Right cardiac atrium (tissue), 5 donors: ENCODE data around the gene CDKN2D. TPM values are rescaled to one million over a fixed set of nuclear protein-coding genes. Genes with fewer than 3 reads are reported as not detected.
A peak's percentile ranks its signal among the peaks of the same experiment; 100 is the strongest.

ENCODE experiments used
- ATAC-seq, 2 donors: fragments of 200-7000 bp; cut with Tn5 transposase; one replicate each; pipeline versions ENCODE4 v1.8.0 to v1.9.1; 2020; ENCODE audit warnings: moderate library complexity in 2 of 2, mild to moderate bottlenecking in 1 of 2
- DNase-seq, 3 donors: peaks; one replicate each; pipeline ENCODE4 v3.0.0-alpha.2; 2020
- H3K27ac ChIP-seq: one replicate; pipeline ENCODE4 v1.5.1; 2013; ENCODE audit warnings: mild to moderate bottlenecking, low read length, control low read depth, moderate library complexity
- H3K27me3 ChIP-seq: one replicate; pipeline ENCODE4 v1.6.1; 2013; ENCODE audit not compliant: control insufficient read depth, insufficient read depth
- H3K4me1 ChIP-seq: one replicate; pipeline ENCODE4 v1.6.1; 2013; ENCODE audit warnings: low read length; ENCODE audit not compliant: control insufficient read depth, insufficient read depth
- H3K4me3 ChIP-seq: one replicate; pipeline ENCODE4 v1.5.1; 2013; ENCODE audit warnings: low read length, control low read depth
- H3K9me3 ChIP-seq: one replicate; pipeline ENCODE4 v1.6.1; 2013; ENCODE audit warnings: low read length; ENCODE audit not compliant: control insufficient read depth
- WGBS: extraction: QIAGEN DNeasy Blood & Tissue Kit; methylation state at CpG from one replicate; pipeline ENCODE4 v1.1.7; 2013; 5-methylcytosine and 5-hydroxymethylcytosine counted together
- intact Hi-C, 4 donors: fragments of 100-400 bp; cut with DNase I; formaldehyde crosslinking; loops; one replicate each; pipeline versions ENCODE4 v1.11.0 to v1.14.0; 2022 to 2023
- polyA plus RNA-seq: library from polyadenylated mRNA; stranded (reverse); fragments of 200-250 nt; gene quantifications from one replicate; pipeline ENCODE4 v1.2.3, GENCODE V29; 2013
- total RNA-seq, 4 donors: library from RNA; stranded (reverse); fragmentation: NEBNext Ultra II Directional; extraction: Animal tissue kit (Norgen Biotek cat#: 25700); gene quantifications; one replicate each; pipeline ENCODE4 v1.2.1, GENCODE V29; 2021
- donor health status: healthy with polysubstance abuse.
- donor health status: DM: no; HTN: yes; CAD: no.
- donor health status: DM: no; HTN: no; CAD: no.
- donor health status: DM: no; HTN: yes; CAD: no; lungs with severe emphysema.
- donor health status: DM: yes; HTN: yes; CAD: no.

CDKN2D gene
- total and polyA plus RNA-seq, 5 donors = 6.1 to 9.4 (median 7.4) TPM

DNA sequence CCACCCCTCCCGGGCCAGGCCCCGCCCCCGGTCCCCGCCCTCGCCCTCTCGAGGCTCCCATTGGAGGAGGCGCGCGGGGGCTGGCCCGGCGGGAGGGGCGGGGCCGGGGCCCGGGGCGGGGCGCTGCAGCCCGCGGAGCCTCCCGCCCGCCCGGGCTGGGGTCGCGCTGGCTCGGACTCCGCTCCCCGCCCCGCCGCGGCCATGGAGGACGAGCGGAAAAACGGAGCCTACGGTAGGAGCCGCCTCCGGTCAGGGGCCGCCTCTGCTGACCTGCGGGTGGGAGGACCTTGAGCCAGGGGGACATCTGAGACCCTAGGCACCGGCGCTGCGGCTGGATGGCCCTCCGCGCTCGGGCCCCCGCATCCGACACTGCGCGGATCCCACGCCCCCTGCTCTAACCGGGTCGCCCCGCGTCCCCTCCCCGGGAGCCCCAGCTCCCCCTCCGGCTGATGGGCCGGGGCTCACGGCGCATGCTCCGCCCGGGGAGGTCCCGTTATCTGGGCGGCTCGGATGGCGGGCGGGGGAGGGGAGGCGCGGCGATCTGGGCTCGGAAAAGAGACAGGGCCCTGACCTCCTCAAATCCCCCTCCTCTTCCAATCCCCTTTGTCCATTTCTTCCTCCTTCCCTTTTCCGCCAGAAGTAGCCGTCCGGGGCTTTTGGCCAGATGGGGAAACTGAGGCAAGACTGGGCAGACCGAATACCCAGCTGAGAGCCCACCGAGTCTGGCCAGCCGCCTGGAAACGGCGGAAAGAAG lies 33.7 kb upstream of the CDKN2D start:
- H3K27me3 ChIP-seq = no peaks in the 10 kb centered on the region
- peak; percentile 95 to 98 for ATAC-seq
- DNase-seq = peak; percentile 88 to 96 (median 96)
- no peaks in the 10 kb centered on the region for H3K9me3 ChIP-seq
- peak overlapping the region; percentile 99 for H3K27ac ChIP-seq
- peak overlapping the region; percentile 98 for H3K4me3 ChIP-seq
- intact Hi-C loops = no loop called here
- under 1% methylated on average over 76 of the region's 76 CpGs for WGBS
- H3K4me1 ChIP-seq = peaks cover 4% of the 10 kb centered on the region

DNA sequence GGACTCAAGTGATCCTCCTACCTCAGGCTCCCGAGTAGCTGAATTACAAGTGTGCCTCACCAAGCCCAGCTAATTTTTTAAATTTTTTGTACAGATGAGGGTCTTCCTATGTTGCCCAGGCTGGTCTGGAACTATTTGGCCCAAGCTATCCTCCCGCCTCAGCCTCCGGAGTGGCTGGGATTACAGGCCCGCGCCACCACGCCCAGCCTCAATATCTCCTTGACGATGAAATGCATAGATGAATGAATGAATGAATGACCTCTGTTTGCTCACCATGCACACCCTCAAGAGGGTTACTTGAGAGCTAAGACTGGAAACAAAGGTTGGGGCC lies 33.2 kb upstream of the CDKN2D start:
- WGBS = 24% methylated on average over 7 of the region's 7 CpGs
- Histone ChIP-seq H3K9me3 (no peaks in the 10 kb centered on the region), H3K4me3 (no peak overlapping the region), H3K27ac (peak overlapping the region; percentile 30), H3K27me3 (no peaks in the 10 kb centered on the region), H3K4me1 (peaks cover 4% of the 10 kb centered on the region)
- ATAC-seq (no peak), DNase-seq (no peak)
- intact Hi-C loops = no loop called here

DNA sequence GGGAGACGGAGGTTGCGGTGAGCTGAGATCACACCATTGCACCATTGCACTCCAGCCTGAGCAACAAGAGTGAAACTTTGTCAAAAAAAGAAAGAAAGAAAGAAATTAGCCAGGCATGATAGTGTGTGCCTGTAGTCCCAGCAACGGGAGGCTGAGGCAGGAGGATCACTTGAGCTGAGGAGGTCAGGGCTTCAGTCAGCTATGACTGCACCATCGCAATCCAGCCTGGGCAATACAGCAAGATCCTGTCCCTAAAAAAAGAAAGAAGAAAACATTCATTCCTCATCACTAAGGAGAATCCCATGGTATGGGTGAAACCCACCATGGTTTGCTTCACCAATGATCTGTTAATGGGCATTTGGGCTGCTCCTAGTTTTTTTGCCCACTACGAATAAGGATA lies 31.4 kb upstream of the CDKN2D start:
- 94% methylated on average over 5 of the region's 5 CpGs for WGBS
- Histone ChIP-seq H3K4me1 (peaks cover 4% of the 10 kb centered on the region), H3K9me3 (no peaks in the 10 kb centered on the region), H3K27me3 (no peaks in the 10 kb centered on the region), H3K27ac (no peak overlapping the region), H3K4me3 (no peak overlapping the region)
- ATAC-seq (no peak), DNase-seq (peak in 1 of 3 donors; percentile 1)
- intact Hi-C loops = no loop called here

DNA sequence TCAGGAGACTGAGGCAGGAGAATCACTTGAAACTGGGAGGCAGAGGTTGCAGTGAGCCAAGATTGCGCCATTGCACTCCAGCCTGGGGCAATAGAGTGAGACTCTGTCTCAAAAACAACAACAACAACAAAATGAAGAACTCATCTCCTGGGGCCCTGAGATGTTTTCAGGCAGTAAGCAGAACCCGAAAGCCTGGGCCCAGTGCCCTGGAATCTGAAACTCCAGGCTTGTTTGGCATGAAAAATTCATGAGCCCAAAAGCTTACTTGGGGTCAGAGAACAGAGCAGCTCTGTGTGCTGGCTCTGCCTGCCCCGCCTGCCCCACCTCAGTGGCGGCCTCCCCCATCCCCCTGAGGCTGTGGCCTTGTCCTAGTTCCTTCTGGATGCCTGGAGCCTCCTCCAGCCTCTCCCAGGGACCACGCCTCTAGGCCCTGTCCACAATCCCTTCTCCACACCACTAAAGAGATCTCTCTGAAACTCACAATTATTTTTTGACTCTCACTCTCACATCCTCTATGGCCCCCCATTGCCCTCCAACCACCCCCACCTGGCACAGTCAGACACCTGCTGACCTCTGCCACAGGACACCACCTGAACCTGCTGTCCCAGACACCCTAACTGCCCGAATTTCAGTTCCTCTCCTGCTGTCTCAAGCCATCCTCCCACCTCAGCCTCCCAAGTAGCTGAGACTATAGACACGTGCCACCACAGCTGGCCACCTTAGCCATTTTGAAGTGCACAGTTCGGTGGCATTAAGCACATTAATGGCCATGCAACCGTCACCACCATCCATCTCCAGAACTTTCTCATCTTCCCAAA lies 25.2 kb upstream of the CDKN2D start:
- 66% methylated on average over 9 of the region's 9 CpGs for WGBS
- Histone ChIP-seq H3K27ac (peak overlapping the region; percentile 4), H3K4me1 (no peaks in the 10 kb centered on the region), H3K9me3 (no peaks in the 10 kb centered on the region), H3K27me3 (no peaks in the 10 kb centered on the region), H3K4me3 (no peak overlapping the region)
- intact Hi-C loops = no loop called here
- ATAC-seq = peak; percentile 74 to 90
- peak; percentile 53 to 85 (median 78) for DNase-seq

DNA sequence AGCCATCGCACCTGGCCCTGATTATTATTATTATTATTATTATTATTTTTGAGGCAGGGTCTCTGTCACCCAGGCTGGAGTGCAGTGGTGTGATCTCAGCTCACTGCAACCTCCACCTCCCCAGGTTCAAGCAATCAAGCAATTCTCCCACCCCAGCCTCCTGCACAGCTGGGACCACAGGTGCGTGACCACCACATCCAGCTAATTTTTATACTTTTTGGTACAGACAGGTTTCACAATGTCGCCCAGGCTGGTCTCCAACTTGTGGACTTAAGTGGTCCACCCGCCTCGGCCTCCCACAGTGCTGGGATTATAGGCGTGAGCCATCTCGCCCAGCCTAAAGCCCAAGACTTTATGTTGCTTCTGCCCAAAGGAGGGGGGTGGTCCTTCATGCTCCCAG lies 24.4 kb upstream of the CDKN2D start:
- intact Hi-C loops = no loop called here
- 92% methylated on average over 7 of the region's 7 CpGs for WGBS
- Histone ChIP-seq H3K9me3 (no peaks in the 10 kb centered on the region), H3K4me3 (no peak overlapping the region), H3K4me1 (no peaks in the 10 kb centered on the region), H3K27ac (no peak overlapping the region), H3K27me3 (no peaks in the 10 kb centered on the region)
- ATAC-seq (no peak), DNase-seq (peak in 1 of 3 donors; percentile 47)

DNA sequence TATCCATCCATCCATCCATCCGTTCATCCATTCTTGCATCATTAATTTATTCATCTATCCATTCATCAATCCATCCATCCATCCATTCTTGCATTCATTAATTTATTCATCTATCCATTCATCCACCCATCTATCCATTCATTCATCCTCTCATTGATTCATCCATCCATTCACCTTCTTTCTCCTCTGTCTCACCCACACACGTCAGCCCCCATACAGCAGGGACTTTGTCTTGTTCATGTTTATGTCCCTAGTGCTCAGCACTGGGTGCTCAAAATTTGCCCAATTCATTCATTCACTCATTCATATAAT lies 19.0 kb upstream of the CDKN2D start:
- DNase-seq (no peak), ATAC-seq (no peak)
- Histone ChIP-seq H3K27me3 (no peaks in the 10 kb centered on the region), H3K27ac (no peak overlapping the region), H3K9me3 (no peaks in the 10 kb centered on the region), H3K4me3 (no peak overlapping the region), H3K4me1 (no peaks in the 10 kb centered on the region)
- intact Hi-C loops = no loop called here
- WGBS = 86% methylated on average over 2 of the region's 2 CpGs

DNA sequence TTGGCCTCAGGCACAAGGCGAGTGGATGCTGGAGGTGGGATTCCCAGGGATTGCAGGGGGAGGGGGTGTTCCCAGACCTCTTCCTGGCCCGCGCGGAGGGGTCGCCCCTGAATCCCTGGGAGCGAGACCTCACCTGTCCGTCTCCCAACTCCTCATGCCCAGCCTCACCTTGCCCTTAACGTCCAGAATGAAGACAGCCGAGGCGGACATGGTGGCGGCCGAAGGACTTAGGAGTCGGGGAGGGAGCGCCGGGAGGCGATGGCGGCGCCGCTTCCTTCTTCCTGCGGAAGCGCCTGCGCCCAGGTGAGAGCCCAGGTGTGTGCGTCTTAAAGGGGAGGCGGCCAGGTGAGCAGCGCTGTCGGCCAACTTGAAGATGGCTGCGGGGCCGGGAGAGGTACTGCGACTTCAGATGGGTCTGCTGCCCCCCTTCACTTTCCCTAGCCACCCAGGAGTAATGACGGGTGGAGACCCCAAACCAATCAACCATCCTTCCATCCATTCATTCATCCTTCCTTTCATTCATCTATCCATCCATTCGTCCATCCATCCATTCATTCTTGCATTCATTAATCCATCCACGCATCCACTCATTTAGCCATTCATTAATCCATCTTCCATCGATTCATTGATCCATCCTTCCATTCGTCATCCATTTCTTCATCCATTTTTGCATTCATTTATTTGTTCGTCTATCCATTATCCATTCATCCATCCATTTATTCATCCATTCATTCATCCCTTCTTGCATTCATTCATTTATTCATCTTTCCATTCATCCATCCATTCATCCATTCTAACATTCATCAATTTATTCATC lies 18.5 kb upstream of the CDKN2D start, which contains the start of gene AP1M2:
Gene AP1M2, minus strand, starts transcription at position 291 of the 817 bp plus-strand sequence. Its CDS starts 81 bp downstream, at position 210.
- WGBS = 20% methylated on average over 35 of the region's 35 CpGs
- intact Hi-C loops = no loop called here

DNA sequence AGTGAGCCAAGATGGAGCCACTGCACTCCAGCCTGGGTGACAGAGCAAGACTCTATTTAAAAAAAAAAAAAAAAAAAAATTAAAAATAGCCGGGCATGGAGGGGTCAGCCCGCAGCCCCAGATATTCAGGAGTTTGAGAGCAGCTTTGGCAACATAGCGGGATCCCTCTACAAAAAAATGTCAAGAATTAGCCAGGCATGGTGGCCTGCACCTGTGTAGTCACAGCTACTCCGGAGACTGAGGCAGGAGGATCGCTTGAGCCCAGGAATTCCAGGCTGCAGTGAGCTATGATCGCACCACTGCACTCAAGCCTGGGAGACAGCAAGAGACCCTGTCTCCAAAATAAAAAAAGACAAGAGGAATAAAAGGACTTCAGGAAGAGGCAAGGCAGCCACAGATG lies 17.6 kb upstream of the CDKN2D start:
- intact Hi-C loops = no loop called here
- Histone ChIP-seq H3K4me3 (no peak overlapping the region), H3K27ac (no peak overlapping the region), H3K4me1 (no peaks in the 10 kb centered on the region), H3K27me3 (no peaks in the 10 kb centered on the region), H3K9me3 (no peaks in the 10 kb centered on the region)
- DNase-seq (peak in 1 of 3 donors; percentile 4), ATAC-seq (no peak)
- 81% methylated on average over 6 of the region's 6 CpGs for WGBS

More for the DNA sequence above, 18.5 kb upstream of the CDKN2D start, which contains the start of gene AP1M2:
- ATAC-seq (no peak), DNase-seq (peak in 1 of 3 donors; percentile 37)
- no peak within 1 kb of the TSS for H3K4me3 ChIP-seq
- H3K4me1 ChIP-seq = no peaks in the 10 kb centered on the region
- H3K27ac ChIP-seq = no peak within 1 kb of the TSS
- no peaks in the 10 kb centered on the region for H3K9me3 ChIP-seq
- no peaks in the 10 kb centered on the region for H3K27me3 ChIP-seq

DNA sequence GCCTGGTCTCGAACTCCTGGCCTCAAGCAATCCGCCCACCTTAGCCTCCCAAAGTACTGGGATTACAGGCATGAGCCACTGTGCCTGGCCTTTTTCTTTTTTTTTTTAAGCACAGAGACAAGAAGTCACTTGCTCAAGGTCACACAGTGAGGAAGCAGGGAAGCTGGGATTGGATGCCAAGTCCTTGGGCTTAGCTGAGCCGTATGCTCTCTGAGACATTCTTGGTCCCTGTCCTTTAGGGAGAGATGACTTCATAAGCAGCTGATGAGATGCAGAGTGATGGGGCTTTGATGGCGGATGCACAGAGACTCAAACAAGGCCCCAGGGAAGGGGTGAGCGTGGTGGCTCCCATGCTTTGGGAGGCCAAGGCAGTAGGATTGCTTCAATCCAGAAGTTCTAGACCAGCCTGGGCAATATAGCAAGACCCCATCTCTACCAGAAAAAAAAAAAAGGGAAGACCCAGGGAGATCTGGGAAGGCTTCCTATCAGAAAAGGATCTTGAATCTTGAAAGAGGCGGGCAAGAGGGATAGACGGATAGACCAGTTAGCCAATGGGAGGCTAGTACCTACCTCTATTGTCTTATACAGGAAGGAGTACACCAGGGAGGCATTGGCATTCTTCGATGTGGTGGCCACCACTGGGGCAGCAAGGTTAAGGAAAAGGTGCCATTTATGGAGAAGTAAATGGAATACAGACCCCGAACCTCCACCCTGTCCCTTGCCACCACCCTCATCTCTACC lies 14.4 kb upstream of the CDKN2D start:
- no peaks in the 10 kb centered on the region for H3K9me3 ChIP-seq
- DNase-seq (no peak), ATAC-seq (no peak)

DNA sequence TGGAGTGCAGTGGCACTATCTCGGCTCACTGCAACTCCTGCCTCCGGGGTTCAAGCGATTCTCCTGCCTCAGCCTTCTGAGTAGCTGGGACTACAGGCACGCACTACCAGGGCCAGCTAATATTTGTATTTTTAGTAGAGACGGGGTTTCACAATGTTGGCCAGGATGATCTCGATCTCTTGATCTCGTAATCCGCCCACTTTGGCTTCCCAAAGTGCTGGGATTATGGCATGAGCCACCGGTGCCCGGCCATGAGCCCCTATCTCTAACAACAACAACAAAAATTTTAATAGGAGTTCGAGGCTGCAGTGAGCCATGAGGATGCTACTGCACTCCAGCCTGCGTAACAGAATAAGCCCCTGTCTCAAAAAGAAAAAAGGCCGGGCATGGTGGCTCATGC lies 13.3 kb upstream of the CDKN2D start:
- no peaks in the 10 kb centered on the region for H3K4me1 ChIP-seq
- H3K9me3 ChIP-seq = no peaks in the 10 kb centered on the region
- DNase-seq (peak in 1 of 3 donors; percentile 10), ATAC-seq (no peak)
- H3K27ac ChIP-seq = no peak overlapping the region
- intact Hi-C loops = loop anchor here in 2 of 4 donors (5.0 kb wide), 2 partner anchors 115 to 120 kb away; partner anchors contain the start of gene QTRT1 (in 1 of the 2)
- no peaks in the 10 kb centered on the region for H3K27me3 ChIP-seq
- WGBS = 87% methylated on average over 13 of the region's 13 CpGs
- H3K4me3 ChIP-seq = no peak overlapping the region

More for the DNA sequence above, 14.4 kb upstream of the CDKN2D start:
- Histone ChIP-seq H3K27me3 (no peaks in the 10 kb centered on the region), H3K4me1 (no peaks in the 10 kb centered on the region), H3K4me3 (no peak overlapping the region), H3K27ac (no peak overlapping the region)
- WGBS = 78% methylated on average over 9 of the region's 9 CpGs
- intact Hi-C loops = loop anchor here in 2 of 4 donors (5.0 kb wide), 2 partner anchors 114 to 119 kb away; partner anchors contain the start of gene QTRT1 (in 1 of the 2)
